ENCODE results near the gene CACNA1C. TPM values are rescaled to one million over a fixed set of nuclear protein-coding genes. Genes with fewer than 3 reads are reported as not detected.

Gene CACNA1C
- total RNA-seq, 1 donor from 2014 or later = 15.6 TPM

GRCh38 chr12:2290091-2290490, 237.3 kb downstream of the CACNA1C start:
- Histone ChIP-seq H3K4me1 (peaks cover 33% of the 10 kb centered on the region), H3K27ac (no peak overlapping the region)

GRCh38 chr12:2290516-2291065, 237.8 kb downstream of the CACNA1C start:
- H3K27me3 ChIP-seq = no peaks in the 10 kb centered on the region
- H3K9me3 ChIP-seq = no peaks in the 10 kb centered on the region
- no peak overlapping the region for H3K27ac ChIP-seq
- no peak for TF ChIP-seq CTCF (IDR thresholded peaks at IDR 0.05)
- no peak overlapping the region for H3K4me3 ChIP-seq
- intact Hi-C loops (cut with DNase I) = no loop called here
- H3K4me1 ChIP-seq = peaks cover 35% of the 10 kb centered on the region
- no peak for ATAC-seq
- no peaks in the 10 kb centered on the region for H3K36me3 ChIP-seq
- DNase-seq = no peak

More at GRCh38 chr12:2290091-2290490, 237.3 kb downstream of the CACNA1C start:
- H3K36me3 ChIP-seq = no peaks in the 10 kb centered on the region
- intact Hi-C loops (cut with DNase I) = no loop called here
- H3K4me3 ChIP-seq = no peak overlapping the region
- TF ChIP-seq CTCF (IDR thresholded peaks at IDR 0.05) = no peak
- DNase-seq (no peak), ATAC-seq (no peak)
- no peaks in the 10 kb centered on the region for H3K27me3 ChIP-seq
- no peaks in the 10 kb centered on the region for H3K9me3 ChIP-seq

DNA sequence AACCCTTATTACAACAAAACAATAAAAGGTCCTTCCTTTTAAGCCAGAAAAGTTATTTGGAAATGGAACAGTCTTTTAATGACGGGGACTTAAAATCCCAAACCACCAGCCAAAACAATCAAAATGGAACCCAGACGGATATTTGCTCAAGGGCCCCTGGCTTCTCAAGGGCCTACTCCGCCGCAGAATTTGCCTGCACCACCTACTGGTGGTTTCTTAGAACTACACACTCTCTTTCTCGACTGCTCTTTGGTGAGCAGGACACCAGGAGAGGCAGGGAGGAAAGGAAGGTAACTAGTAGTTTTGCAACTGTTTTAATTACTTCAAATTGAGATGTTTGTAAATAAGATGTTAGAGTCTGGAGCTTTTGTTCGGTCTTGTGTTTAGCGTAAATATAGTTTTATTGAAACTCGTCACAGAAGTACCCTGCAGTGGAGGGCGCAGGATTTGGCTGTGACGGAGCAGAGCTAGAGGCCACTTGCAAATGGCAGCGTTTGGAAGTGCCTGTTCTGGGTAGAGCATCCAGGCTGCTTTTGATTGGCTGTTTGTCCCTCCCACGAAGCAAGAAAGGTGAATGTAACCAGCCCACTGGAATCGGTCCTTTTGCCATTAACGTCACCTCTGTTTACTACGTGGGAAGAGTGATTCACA, 238.5 kb downstream of the CACNA1C start:
- peak; percentile 59 for ATAC-seq

GRCh38 chr12:2291947-2292346, 239.2 kb downstream of the CACNA1C start:
- H3K27me3 ChIP-seq = no peaks in the 10 kb centered on the region
- DNase-seq (no peak), ATAC-seq (no peak)
- peaks cover 38% of the 10 kb centered on the region for H3K4me1 ChIP-seq
- H3K4me3 ChIP-seq = no peak overlapping the region
- intact Hi-C loops (cut with DNase I) = no loop called here
- H3K9me3 ChIP-seq = no peaks in the 10 kb centered on the region
- H3K27ac ChIP-seq = no peak overlapping the region
- TF ChIP-seq CTCF (IDR thresholded peaks at IDR 0.05) = no peak
- no peaks in the 10 kb centered on the region for H3K36me3 ChIP-seq

More for the DNA sequence above, 238.5 kb downstream of the CACNA1C start:
- no peak overlapping the region for H3K4me3 ChIP-seq
- H3K27ac ChIP-seq = no peak overlapping the region
- intact Hi-C loops (cut with DNase I) = no loop called here
- TF ChIP-seq CTCF (IDR thresholded peaks at IDR 0.05) = peak; percentile 77
- no peak for DNase-seq
- no peaks in the 10 kb centered on the region for H3K9me3 ChIP-seq
- no peaks in the 10 kb centered on the region for H3K36me3 ChIP-seq
- peaks cover 38% of the 10 kb centered on the region for H3K4me1 ChIP-seq
- H3K27me3 ChIP-seq = no peaks in the 10 kb centered on the region

GRCh38 chr12:2292560-2292959, 239.8 kb downstream of the CACNA1C start:
- intact Hi-C loops (cut with DNase I) = no loop called here
- Histone ChIP-seq H3K9me3 (no peaks in the 10 kb centered on the region), H3K36me3 (no peaks in the 10 kb centered on the region), H3K4me1 (peaks cover 33% of the 10 kb centered on the region), H3K27ac (no peak overlapping the region), H3K27me3 (no peaks in the 10 kb centered on the region), H3K4me3 (no peak overlapping the region)
- no peak for DNase-seq
- no peak for ATAC-seq
- no peak for TF ChIP-seq CTCF (IDR thresholded peaks at IDR 0.05)

All from upper lobe of right lung (tissue), 1 donor.